22Rv1 (cell line): ENCODE results near the gene PLEKHG4B.

ENCODE experiments used
- H3K27ac ChIP-seq: fragments of 450-650 bp; 2 replicates; pipeline ENCODE4 v1.5.1; 2017
- CTCF ChIP-seq: fragments of 450-650 bp; IDR thresholded peaks from 2 replicates; pipeline ENCODE4 v1.5.1; 2017; ENCODE audit warnings: mild to moderate bottlenecking
- ZFX ChIP-seq: fragments of 450-650 bp; IDR thresholded peaks from 2 replicates; pipeline ENCODE4 v1.6.1; 2017; ENCODE audit warnings: antibody characterized with exemption, borderline replicate concordance

Gene PLEKHG4B

GRCh38 chr5:157126-157715 lies 65.3 kb downstream of the PLEKHG4B start:
- H3K27ac ChIP-seq: no peak overlapping the region
- no peak for TF ChIP-seq ZFX
- TF ChIP-seq CTCF: no peak

GRCh38 chr5:157801-158200 lies 65.8 kb downstream of the PLEKHG4B start:
- no peak overlapping the region for H3K27ac ChIP-seq
- TF ChIP-seq ZFX (no peak), CTCF (no peak)

- TF ChIP-seq CTCF: no peak
- no peak for TF ChIP-seq ZFX
- H3K27ac ChIP-seq: no peak overlapping the region
These were observed 67.0 kb downstream of the PLEKHG4B start for GRCh38 chr5:158807-159447.

- H3K27ac ChIP-seq: no peak overlapping the region
- TF ChIP-seq ZFX (no peak), CTCF (no peak)
These were observed 67.6 kb downstream of the PLEKHG4B start for GRCh38 chr5:159448-160172.

GRCh38 chr5:160173-160510 lies 68.2 kb downstream of the PLEKHG4B start:
- no peak overlapping the region for H3K27ac ChIP-seq
- TF ChIP-seq CTCF (no peak), ZFX (no peak)

- TF ChIP-seq ZFX (no peak), CTCF (no peak)
- no peak overlapping the region for H3K27ac ChIP-seq
These were observed 69.2 kb downstream of the PLEKHG4B start for GRCh38 chr5:160921-161802.
